ENCODE measurements around the gene FMO4.
"Not testable (repeated sequence)": the region's sequence is repeated elsewhere in the genome, so short reads cannot be mapped to it uniquely, and the experiment has no call there.

FMO4 gene

DNA sequence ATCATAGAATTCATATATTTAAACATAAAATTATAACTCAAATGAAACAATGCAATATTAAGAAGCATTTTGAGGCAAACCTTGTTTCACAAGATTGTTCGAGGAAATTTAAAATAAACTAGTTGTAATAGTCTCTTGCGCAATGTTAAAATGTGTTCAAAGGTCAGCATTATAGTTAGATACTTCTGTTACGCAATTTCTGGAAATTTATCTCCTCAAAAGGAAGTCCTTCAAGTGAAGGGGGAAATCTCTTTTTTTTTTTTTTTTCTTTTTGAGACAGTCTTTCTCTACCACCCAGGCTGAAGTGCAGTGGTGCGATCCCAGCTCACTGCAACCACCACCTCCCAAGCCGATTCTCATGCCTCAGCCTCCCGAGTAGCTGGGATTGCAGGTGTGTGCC, 52.1 kb downstream of the FMO4 start:
- Histone ChIP-seq H3K27ac (no peak overlapping the region), H3K4me2 (no peak overlapping the region), H3K79me2 (ENCODE audit: insufficient read depth, low read depth) (no peaks in the 10 kb centered on the region)

DNA sequence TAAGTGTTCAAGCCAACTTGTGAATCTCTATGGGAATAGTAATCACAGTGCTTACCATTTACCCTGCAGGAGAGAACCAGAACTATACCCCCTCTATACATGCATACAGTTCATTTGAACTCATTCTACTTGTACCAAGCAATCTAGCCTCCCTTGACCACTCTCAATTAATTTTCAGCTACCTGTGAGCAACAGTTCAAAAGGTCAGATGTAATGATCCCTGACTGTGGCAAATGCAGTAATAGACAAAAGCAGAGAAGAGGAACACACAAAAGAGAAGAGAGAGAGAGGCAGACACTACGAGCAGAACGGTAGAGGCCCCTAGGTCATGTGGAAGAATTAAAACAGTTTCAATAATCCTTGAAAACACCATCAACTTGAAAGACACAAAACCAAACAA, 52.8 kb downstream of the FMO4 start:
- H3K4me3 ChIP-seq (IDR thresholded peaks at IDR 0.05; ENCODE audit: insufficient read depth, low read depth, low read length), result no peak overlapping the region
- H2AFZ ChIP-seq (ENCODE audit: low read depth), result no peak overlapping the region
- no peaks in the 10 kb centered on the region for H3K4me1 ChIP-seq (ENCODE audit: low read depth, poor library complexity, severe bottlenecking)
- no peak overlapping the region for H3K9ac ChIP-seq
- no peak overlapping the region for H3K27ac ChIP-seq
- H3K79me2 ChIP-seq (ENCODE audit: insufficient read depth, low read depth), result no peaks in the 10 kb centered on the region
- H4K20me1 ChIP-seq (ENCODE audit: insufficient read depth), result no peaks in the 10 kb centered on the region
- H3K27me3 ChIP-seq (ENCODE audit: insufficient read depth, low read depth), result no peaks in the 10 kb centered on the region
- no peaks in the 10 kb centered on the region for H3K36me3 ChIP-seq (ENCODE audit: insufficient read depth)
- no peak for TF ChIP-seq CTCF (conservative IDR thresholded peaks at IDR 0.05; ENCODE audit: low read depth, low read length)
- no peak overlapping the region for H3K4me2 ChIP-seq

More for the DNA sequence above, 52.1 kb downstream of the FMO4 start:
- no peak overlapping the region for H2AFZ ChIP-seq (ENCODE audit: low read depth)
- H3K9ac ChIP-seq, result no peak overlapping the region
- H3K4me3 ChIP-seq (IDR thresholded peaks at IDR 0.05; ENCODE audit: insufficient read depth, low read depth, low read length), result no peak overlapping the region
- no peaks in the 10 kb centered on the region for H3K4me1 ChIP-seq (ENCODE audit: low read depth, poor library complexity, severe bottlenecking)
- no peaks in the 10 kb centered on the region for H3K27me3 ChIP-seq (ENCODE audit: insufficient read depth, low read depth)
- H4K20me1 ChIP-seq (ENCODE audit: insufficient read depth), result no peaks in the 10 kb centered on the region
- H3K36me3 ChIP-seq (ENCODE audit: insufficient read depth), result no peaks in the 10 kb centered on the region
- no peak for TF ChIP-seq CTCF (conservative IDR thresholded peaks at IDR 0.05; ENCODE audit: low read depth, low read length)

DNA sequence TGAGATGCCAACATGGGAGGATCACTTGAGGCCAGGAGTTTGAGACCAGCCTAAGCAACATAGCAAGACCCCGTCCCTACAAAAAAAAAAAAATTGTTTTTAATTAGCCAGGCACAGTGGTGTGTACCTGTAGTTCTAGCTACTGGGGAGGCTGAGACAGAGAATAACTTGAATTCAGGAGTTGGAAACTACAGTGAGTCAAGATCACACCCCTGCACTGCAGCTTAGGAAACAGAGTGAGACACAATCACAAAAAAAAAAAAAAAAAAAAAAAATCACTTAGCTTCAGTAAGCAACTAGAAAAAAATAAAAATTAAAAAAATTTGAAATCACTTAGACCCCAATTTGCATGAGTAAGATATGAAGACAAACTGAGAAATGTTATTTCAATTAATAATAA, 53.5 kb downstream of the FMO4 start:
- no peak overlapping the region for H3K9ac ChIP-seq
- no peak overlapping the region for H3K4me3 ChIP-seq (IDR thresholded peaks at IDR 0.05; ENCODE audit: insufficient read depth, low read depth, low read length)
- H2AFZ ChIP-seq (ENCODE audit: low read depth), result no peak overlapping the region
- no peaks in the 10 kb centered on the region for H4K20me1 ChIP-seq (ENCODE audit: insufficient read depth)
- no peak for TF ChIP-seq CTCF (conservative IDR thresholded peaks at IDR 0.05; ENCODE audit: low read depth, low read length)
- no peaks in the 10 kb centered on the region for H3K36me3 ChIP-seq (ENCODE audit: insufficient read depth)
- H3K79me2 ChIP-seq (ENCODE audit: insufficient read depth, low read depth), result no peaks in the 10 kb centered on the region
- no peaks in the 10 kb centered on the region for H3K27me3 ChIP-seq (ENCODE audit: insufficient read depth, low read depth)
- no peak overlapping the region for H3K27ac ChIP-seq
- H3K4me2 ChIP-seq, result no peak overlapping the region
- H3K4me1 ChIP-seq (ENCODE audit: low read depth, poor library complexity, severe bottlenecking), result no peaks in the 10 kb centered on the region

GRCh38 chr1:171372418-171373084, 58.6 kb downstream of the FMO4 start:
- Histone ChIP-seq H3K9ac (no peak overlapping the region), H2AFZ (ENCODE audit: low read depth) (no peak overlapping the region), H3K27ac (no peak overlapping the region)

DNA sequence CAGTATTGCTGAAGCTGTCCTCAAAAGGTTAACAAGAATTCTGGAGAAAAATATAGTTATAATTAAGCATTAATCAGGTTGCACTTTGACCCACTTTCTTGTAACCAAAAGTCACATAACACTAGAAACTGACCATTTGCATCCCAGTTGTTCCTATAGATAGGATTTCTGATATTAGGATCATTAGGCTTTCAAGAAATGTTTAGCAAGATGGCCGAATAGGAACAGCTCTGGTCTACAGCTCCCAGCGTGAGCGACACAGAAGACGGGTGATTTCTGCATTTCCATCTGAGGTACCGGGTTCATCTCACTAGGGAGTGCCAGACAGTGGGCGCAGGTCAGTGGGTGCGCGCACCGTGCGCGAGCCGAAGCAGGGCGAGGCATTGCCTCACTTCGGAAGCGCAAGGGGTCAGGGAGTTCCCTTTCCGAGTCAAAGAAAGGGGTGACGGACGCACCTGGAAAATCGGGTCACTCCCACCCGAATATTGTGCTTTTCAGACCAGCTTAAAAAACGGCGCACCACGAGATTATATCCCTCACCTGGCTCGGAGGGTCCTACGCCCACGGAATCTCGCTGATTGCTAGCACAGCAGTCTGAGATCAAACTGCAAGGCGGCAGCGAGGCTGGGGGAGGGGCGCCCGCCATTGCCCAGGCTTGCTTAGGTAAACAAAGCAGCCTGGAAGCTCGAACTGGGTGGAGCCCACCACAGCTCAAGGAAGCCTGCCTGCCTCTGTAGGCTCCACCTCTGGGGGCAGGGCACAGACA, 59.6 kb downstream of the FMO4 start:
- not testable (repeated sequence) for H3K4me1 ChIP-seq (ENCODE audit: low read depth, poor library complexity, severe bottlenecking); H4K20me1 ChIP-seq (ENCODE audit: insufficient read depth); H3K4me3 ChIP-seq (IDR thresholded peaks at IDR 0.05; ENCODE audit: insufficient read depth, low read depth, low read length); H3K9ac ChIP-seq; H3K36me3 ChIP-seq (ENCODE audit: insufficient read depth); H3K4me2 ChIP-seq; H3K27me3 ChIP-seq (ENCODE audit: insufficient read depth, low read depth); H2AFZ ChIP-seq (ENCODE audit: low read depth); H3K79me2 ChIP-seq (ENCODE audit: insufficient read depth, low read depth); H3K27ac ChIP-seq

More at GRCh38 chr1:171372418-171373084, 58.6 kb downstream of the FMO4 start:
- Histone ChIP-seq H3K79me2 (ENCODE audit: insufficient read depth, low read depth) (no peaks in the 10 kb centered on the region), H3K4me2 (no peak overlapping the region), H3K4me1 (ENCODE audit: low read depth, poor library complexity, severe bottlenecking) (no peaks in the 10 kb centered on the region), H3K27me3 (ENCODE audit: insufficient read depth, low read depth) (no peaks in the 10 kb centered on the region), H3K4me3 (IDR thresholded peaks at IDR 0.05; ENCODE audit: insufficient read depth, low read depth, low read length) (no peak overlapping the region), H4K20me1 (ENCODE audit: insufficient read depth) (no peaks in the 10 kb centered on the region), H3K36me3 (ENCODE audit: insufficient read depth) (no peaks in the 10 kb centered on the region)
- no peak for TF ChIP-seq CTCF (conservative IDR thresholded peaks at IDR 0.05; ENCODE audit: low read depth, low read length)

Measured in KMS-11 (cell line).